ENCODE measurements around the gene FNDC5.

The FNDC5 gene

DNA sequence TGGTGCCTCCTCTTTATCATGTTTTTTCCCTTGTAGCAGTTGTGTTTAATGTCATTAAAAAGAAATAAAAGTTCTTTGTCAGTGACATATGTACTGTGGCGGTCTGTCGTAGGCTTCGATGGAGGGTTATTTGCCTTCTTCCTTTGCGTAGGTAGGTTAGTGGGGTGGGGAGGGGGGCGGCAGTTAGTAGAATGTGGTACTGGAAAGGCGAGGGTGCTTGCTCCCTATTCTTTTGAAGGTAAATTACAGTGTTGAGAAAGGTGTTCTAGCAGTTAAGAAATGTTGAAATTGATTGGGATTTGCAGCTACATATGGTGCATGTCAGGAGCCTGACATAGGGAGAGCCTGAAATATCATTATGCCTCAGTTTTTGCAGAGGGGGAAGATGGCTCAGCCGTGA is 11.9 kb downstream of the FNDC5 start:
- H3K27ac ChIP-seq (ENCODE audit: poor library complexity, severe bottlenecking), result no peak overlapping the region
- no peak overlapping the region for H3K4me3 ChIP-seq (ENCODE audit: severe bottlenecking)
- no peaks in the 10 kb centered on the region for H3K27me3 ChIP-seq (ENCODE audit: insufficient read depth, poor library complexity, severe bottlenecking)
- H3K4me1 ChIP-seq (ENCODE audit: insufficient read depth, poor library complexity, severe bottlenecking), result no peaks in the 10 kb centered on the region
- peaks cover 44% of the 10 kb centered on the region for H3K36me3 ChIP-seq (ENCODE audit: low read depth)
- no peaks in the 10 kb centered on the region for H3K9me3 ChIP-seq (ENCODE audit: severe bottlenecking)
- no peak for ATAC-seq (ENCODE audit: low read depth)
- TF ChIP-seq, protein P1, sequence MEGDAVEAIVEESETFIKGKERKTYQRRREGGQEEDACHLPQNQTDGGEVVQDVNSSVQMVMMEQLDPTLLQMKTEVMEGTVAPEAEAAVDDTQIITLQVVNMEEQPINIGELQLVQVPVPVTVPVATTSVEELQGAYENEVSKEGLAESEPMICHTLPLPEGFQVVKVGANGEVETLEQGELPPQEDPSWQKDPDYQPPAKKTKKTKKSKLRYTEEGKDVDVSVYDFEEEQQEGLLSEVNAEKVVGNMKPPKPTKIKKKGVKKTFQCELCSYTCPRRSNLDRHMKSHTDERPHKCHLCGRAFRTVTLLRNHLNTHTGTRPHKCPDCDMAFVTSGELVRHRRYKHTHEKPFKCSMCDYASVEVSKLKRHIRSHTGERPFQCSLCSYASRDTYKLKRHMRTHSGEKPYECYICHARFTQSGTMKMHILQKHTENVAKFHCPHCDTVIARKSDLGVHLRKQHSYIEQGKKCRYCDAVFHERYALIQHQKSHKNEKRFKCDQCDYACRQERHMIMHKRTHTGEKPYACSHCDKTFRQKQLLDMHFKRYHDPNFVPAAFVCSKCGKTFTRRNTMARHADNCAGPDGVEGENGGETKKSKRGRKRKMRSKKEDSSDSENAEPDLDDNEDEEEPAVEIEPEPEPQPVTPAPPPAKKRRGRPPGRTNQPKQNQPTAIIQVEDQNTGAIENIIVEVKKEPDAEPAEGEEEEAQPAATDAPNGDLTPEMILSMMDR (IDR thresholded peaks at IDR 0.05; ENCODE audit: poor library complexity, severe bottlenecking), result no peak
- no peak for DNase-seq (ENCODE audit: low spot score)

DNA sequence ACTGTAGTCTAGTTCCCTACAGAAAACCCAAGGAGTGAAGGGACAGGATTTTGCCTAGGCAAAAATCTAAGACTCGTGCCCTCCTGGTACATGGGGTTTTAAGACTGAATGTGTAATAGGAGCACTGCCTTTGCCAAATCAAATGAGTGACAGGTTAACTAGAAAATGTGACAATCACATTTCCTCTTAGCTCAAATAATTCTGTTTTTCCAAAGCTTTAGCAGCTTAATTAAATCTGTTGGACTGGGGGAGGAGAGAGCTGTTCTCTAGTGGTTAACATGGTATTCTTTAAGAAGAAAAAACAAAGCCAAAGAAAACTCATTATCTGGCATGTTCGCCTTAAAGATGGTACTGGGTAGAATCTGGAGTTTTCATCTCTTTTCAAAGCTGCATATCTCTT is 12.6 kb downstream of the FNDC5 start:
- Histone ChIP-seq H3K36me3 (ENCODE audit: low read depth) (peaks cover 49% of the 10 kb centered on the region), H3K4me1 (ENCODE audit: insufficient read depth, poor library complexity, severe bottlenecking) (no peaks in the 10 kb centered on the region), H3K9me3 (ENCODE audit: severe bottlenecking) (no peaks in the 10 kb centered on the region), H3K27me3 (ENCODE audit: insufficient read depth, poor library complexity, severe bottlenecking) (no peaks in the 10 kb centered on the region), H3K27ac (ENCODE audit: poor library complexity, severe bottlenecking) (no peak overlapping the region), H3K4me3 (ENCODE audit: severe bottlenecking) (no peak overlapping the region)
- ATAC-seq (ENCODE audit: low read depth), result no peak
- TF ChIP-seq, protein P1 (IDR thresholded peaks at IDR 0.05; ENCODE audit: poor library complexity, severe bottlenecking), result no peak
- no peak for DNase-seq (ENCODE audit: low spot score)

DNA sequence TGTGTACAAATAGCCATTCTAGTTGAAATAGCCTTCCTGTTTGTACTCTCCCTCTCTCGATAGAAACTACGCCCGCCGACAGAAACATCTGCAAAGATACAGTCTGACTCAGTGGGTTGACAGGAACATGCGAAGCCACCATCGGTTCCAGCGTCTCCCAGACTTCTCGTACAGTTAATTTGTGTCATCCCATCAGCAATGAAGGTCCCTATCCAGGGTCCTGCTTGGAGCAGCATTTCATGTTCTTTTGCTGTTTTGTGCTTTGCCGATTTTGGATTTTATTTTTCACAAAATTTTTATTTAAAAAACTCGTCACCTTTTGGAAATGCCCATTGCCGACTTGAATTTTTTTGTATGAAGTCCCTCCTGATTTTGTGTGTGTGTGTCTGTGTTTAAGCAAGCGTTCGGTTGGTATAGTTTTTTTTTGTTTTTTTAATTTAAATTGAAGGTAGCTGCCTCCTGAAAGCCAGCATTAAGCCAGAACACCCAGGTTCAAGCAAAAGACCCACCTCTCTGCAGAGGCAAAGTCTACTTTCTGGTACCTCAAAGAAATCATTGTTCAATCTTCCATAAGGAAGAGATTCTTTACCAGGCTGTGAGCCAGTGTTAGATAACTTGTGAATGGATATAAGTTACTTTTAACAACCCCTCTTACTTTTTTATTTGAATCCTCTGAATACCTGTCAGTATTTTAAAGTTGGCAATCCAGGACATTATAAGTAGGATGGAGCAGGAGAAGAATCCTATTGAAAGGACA is 14.7 kb downstream of the FNDC5 start:
- no peak for ATAC-seq (ENCODE audit: low read depth)
- DNase-seq (ENCODE audit: low spot score), result no peak
- H3K4me3 ChIP-seq (ENCODE audit: severe bottlenecking), result no peak overlapping the region
- TF ChIP-seq, protein P1 (IDR thresholded peaks at IDR 0.05; ENCODE audit: poor library complexity, severe bottlenecking), result no peak
- no peaks in the 10 kb centered on the region for H3K4me1 ChIP-seq (ENCODE audit: insufficient read depth, poor library complexity, severe bottlenecking)
- no peak overlapping the region for H3K27ac ChIP-seq (ENCODE audit: poor library complexity, severe bottlenecking)
- no peaks in the 10 kb centered on the region for H3K27me3 ChIP-seq (ENCODE audit: insufficient read depth, poor library complexity, severe bottlenecking)
- peaks cover 63% of the 10 kb centered on the region for H3K36me3 ChIP-seq (ENCODE audit: low read depth)
- H3K9me3 ChIP-seq (ENCODE audit: severe bottlenecking), result no peaks in the 10 kb centered on the region

DNA sequence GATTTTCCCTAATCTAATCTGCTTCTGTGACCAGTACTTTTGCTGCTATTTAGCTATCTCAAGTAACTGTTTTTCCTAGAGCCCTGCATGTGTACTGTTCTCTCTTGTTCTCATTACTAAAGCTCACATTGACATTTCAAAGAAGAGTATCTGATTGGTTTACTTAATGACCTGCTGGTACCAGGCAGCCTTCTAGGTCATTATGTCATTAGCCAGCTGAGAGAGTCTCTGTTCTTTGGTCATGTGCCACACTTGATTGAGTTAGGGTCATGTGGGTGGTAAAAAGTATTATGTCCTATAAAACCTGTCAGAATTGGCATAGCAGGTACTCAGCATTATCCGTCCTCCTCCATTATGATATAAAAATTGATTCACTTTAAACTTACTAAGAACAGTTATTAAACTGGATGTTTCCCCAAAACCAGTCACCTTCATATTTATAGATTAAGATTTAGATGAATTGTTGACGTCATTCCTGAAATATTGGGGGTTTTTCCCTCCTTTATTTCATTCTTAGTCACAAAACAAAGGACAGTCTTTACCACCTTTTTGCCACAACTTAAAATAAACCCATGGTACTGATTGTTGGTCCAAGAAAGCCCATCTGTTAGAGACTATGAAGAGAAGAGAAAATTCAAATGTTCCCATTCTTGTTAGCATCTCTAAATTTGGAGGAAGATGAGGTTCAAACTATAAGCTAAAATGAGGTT is 22.2 kb downstream of the FNDC5 start:
- Histone ChIP-seq H3K4me1 (ENCODE audit: insufficient read depth, poor library complexity, severe bottlenecking) (no peaks in the 10 kb centered on the region), H3K27ac (ENCODE audit: poor library complexity, severe bottlenecking) (no peak overlapping the region), H3K4me3 (ENCODE audit: severe bottlenecking) (no peak overlapping the region), H3K9me3 (ENCODE audit: severe bottlenecking) (peaks cover 5% of the 10 kb centered on the region), H3K36me3 (ENCODE audit: low read depth) (peaks cover 77% of the 10 kb centered on the region), H3K27me3 (ENCODE audit: insufficient read depth, poor library complexity, severe bottlenecking) (no peaks in the 10 kb centered on the region)
- ATAC-seq (ENCODE audit: low read depth), result no peak
- TF ChIP-seq, protein P1 (IDR thresholded peaks at IDR 0.05; ENCODE audit: poor library complexity, severe bottlenecking), result no peak
- no peak for DNase-seq (ENCODE audit: low spot score)

DNA sequence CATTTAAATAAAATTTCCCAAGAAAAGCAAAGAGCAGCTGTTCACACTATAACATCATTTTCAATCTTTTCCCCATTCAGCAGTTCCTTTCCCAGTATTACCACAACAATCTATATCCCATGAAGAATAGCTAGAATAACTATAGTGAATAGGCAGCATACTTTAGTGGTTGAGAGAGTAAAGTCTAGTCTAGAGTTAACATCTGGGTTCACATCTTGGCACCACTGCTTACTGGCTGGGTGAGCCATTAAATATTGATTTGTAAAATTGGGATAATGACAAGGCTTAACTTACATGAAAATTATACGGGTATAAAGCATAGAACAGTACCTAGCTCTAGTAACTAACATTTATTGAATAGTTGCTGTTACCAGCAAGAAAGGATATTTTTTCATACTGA is 38.8 kb downstream of the FNDC5 start:
- TF ChIP-seq, protein P1 (IDR thresholded peaks at IDR 0.05; ENCODE audit: poor library complexity, severe bottlenecking), result no peak
- Histone ChIP-seq H3K27me3 (ENCODE audit: insufficient read depth, poor library complexity, severe bottlenecking) (no peaks in the 10 kb centered on the region), H3K36me3 (ENCODE audit: low read depth) (peaks cover 87% of the 10 kb centered on the region), H3K9me3 (ENCODE audit: severe bottlenecking) (no peaks in the 10 kb centered on the region), H3K4me1 (ENCODE audit: insufficient read depth, poor library complexity, severe bottlenecking) (no peaks in the 10 kb centered on the region), H3K27ac (ENCODE audit: poor library complexity, severe bottlenecking) (no peak overlapping the region), H3K4me3 (ENCODE audit: severe bottlenecking) (no peak overlapping the region)
- no peak for DNase-seq (ENCODE audit: low spot score)
- ATAC-seq (ENCODE audit: low read depth), result no peak

Data from RWPE2 (cell line).